Liver (tissue), 3 donors: ENCODE data around the gene ELL2.

ENCODE experiments used
- CTCF ChIP-seq: fragments of 150-350 bp; IDR thresholded peaks from 2 replicates; pipeline ENCODE4 v1.5.1; 2017; ENCODE audit warnings: improper control_type of control experiment, low read depth, low read length; ENCODE audit not compliant: missing input control
- FOXA2 ChIP-seq: IDR thresholded peaks from 2 replicates; pipeline ENCODE4 v1.6.1; 2016; ENCODE audit warnings: antibody characterized with exemption
- GABPA ChIP-seq, 2 donors: IDR thresholded peaks in 1 of 2; conservative IDR thresholded peaks in 1 of 2; 2 replicates each; pipeline ENCODE4 v1.6.1; 2016; ENCODE audit warnings: antibody characterized with exemption in 2 of 2, mild to moderate bottlenecking in 1 of 2, moderate library complexity in 1 of 2
- RAD21 ChIP-seq, 2 donors: IDR thresholded peaks; 2 replicates each; pipeline ENCODE4 v1.6.1; 2016; ENCODE audit warnings: antibody characterized with exemption in 2 of 2, mild to moderate bottlenecking in 2 of 2
- REST ChIP-seq: IDR thresholded peaks from 2 replicates; pipeline ENCODE4 v1.6.1; 2016; ENCODE audit warnings: antibody characterized with exemption, mild to moderate bottlenecking
- RXRA ChIP-seq, 2 donors: IDR thresholded peaks; 2 replicates each; pipeline ENCODE4 v1.6.1; 2017 to 2018; ENCODE audit warnings: antibody characterized with exemption in 2 of 2, mild to moderate bottlenecking in 1 of 2
- SP1 ChIP-seq: IDR thresholded peaks from 2 replicates; pipeline ENCODE4 v1.6.1; 2018; ENCODE audit warnings: antibody characterized with exemption, mild to moderate bottlenecking
- TAF1 ChIP-seq: conservative IDR thresholded peaks from 2 replicates; pipeline ENCODE4 v1.6.1; 2016; ENCODE audit warnings: antibody characterized with exemption, mild to moderate bottlenecking
- YY1 ChIP-seq: IDR thresholded peaks from 2 replicates; pipeline ENCODE4 v1.6.1; 2016; ENCODE audit warnings: antibody characterized with exemption, mild to moderate bottlenecking
- TF ChIP-seq, protein P1 (sequence below): IDR thresholded peaks from 2 replicates; pipeline ENCODE4 v1.6.1; 2016; ENCODE audit warnings: antibody characterized with exemption
- TF ChIP-seq, protein P2 (sequence below): IDR thresholded peaks from 2 replicates; pipeline ENCODE4 v1.6.1; 2016; ENCODE audit warnings: antibody characterized with exemption
- TF ChIP-seq, protein P3 (sequence below): IDR thresholded peaks from 2 replicates; pipeline ENCODE4 v1.6.1; 2016; ENCODE audit warnings: antibody characterized with exemption
- donor health status: healthy.
- donor health status: healthy.

DNA sequence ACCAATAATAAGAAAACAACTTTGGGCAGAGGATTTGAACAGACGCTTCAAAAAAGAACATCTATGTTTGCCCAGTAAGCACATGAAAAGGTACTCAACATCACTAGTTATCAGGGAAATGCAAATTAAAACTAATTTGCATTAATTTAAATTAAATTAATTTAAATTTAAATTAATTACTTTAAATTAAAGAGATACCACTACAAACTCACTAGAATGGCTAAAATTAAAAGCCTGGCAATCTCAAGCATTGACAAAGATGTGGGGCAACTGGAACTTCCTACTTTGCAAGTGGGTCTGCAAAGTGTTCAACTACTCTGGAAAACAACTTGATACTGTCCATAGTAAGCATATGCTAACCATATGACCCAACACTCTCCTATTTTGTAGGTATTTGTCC, 32.1 kb upstream of the ELL2 start:
- TF ChIP-seq YY1: no peak
- TF ChIP-seq TAF1: no peak
- TF ChIP-seq REST: no peak
- no peak for TF ChIP-seq CTCF
- TF ChIP-seq, protein P1, sequence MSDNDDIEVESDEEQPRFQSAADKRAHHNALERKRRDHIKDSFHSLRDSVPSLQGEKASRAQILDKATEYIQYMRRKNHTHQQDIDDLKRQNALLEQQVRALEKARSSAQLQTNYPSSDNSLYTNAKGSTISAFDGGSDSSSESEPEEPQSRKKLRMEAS: no peak
- TF ChIP-seq, protein P2, sequence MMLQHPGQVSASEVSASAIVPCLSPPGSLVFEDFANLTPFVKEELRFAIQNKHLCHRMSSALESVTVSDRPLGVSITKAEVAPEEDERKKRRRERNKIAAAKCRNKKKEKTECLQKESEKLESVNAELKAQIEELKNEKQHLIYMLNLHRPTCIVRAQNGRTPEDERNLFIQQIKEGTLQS: no peak
- TF ChIP-seq, protein P3, sequence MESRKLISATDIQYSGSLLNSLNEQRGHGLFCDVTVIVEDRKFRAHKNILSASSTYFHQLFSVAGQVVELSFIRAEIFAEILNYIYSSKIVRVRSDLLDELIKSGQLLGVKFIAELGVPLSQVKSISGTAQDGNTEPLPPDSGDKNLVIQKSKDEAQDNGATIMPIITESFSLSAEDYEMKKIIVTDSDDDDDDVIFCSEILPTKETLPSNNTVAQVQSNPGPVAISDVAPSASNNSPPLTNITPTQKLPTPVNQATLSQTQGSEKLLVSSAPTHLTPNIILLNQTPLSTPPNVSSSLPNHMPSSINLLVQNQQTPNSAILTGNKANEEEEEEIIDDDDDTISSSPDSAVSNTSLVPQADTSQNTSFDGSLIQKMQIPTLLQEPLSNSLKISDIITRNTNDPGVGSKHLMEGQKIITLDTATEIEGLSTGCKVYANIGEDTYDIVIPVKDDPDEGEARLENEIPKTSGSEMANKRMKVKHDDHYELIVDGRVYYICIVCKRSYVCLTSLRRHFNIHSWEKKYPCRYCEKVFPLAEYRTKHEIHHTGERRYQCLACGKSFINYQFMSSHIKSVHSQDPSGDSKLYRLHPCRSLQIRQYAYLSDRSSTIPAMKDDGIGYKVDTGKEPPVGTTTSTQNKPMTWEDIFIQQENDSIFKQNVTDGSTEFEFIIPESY: no peak
- no peak for TF ChIP-seq RXRA (IDR thresholded peaks at IDR 0.05)
- no peak for TF ChIP-seq RAD21 (IDR thresholded peaks at IDR 0.05)
- no peak for TF ChIP-seq GABPA (IDR thresholded peaks at IDR 0.05 in 1 of 2, conservative IDR thresholded peaks at IDR 0.05 in 1 of 2)
- TF ChIP-seq SP1: no peak
- no peak for TF ChIP-seq FOXA2
